Measurements from ENCODE around the gene TRPT1. TPM values are rescaled to one million over a fixed set of nuclear protein-coding genes. Genes with fewer than 3 reads are reported as not detected.

Gene TRPT1
- total and polyA plus RNA-seq, 9 of the 15 experiments (the other 6 are each of a cell fraction or from before 2014, with no cell fraction given): 4.6 to 41.7 (median 23.1) TPM

GRCh38 chr11:64224891-64225607 is 937 bp downstream of the TRPT1 start:
- CTCF ChIA-PET (ENCODE audit: low intra/inter-chr PET ratio): no interaction called here
- Histone ChIP-seq H3K27me3 (ENCODE audit: control insufficient read depth in 2 of 2, insufficient read depth in 2 of 2, low read length in 2 of 2) (no peaks in the 10 kb centered on the region), H3K9me1 (ENCODE audit: control insufficient read depth, insufficient read depth, low read length) (peaks cover 5% of the 10 kb centered on the region), H3K4me1 (replicated peaks in 1 of 2; ENCODE audit: control insufficient read depth in 2 of 2, insufficient read depth in 2 of 2, low read length in 2 of 2) (peaks cover 8 to 69% of the 10 kb centered on the region in 2 experiments; a peak in 4 of 5 replicates), H3K79me2 (ENCODE audit: control insufficient read depth, insufficient read depth, low read length) (peaks cover 34% of the 10 kb centered on the region), H3K4me2 (ENCODE audit: insufficient read depth, low read length) (peak overlapping the region; percentile 83), H3K27ac (ENCODE audit: extremely low read depth, low read depth, low read length) (peak overlapping the region; percentile 93), H3K9ac (ENCODE audit: insufficient read depth in 1 of 2, low read depth in 2 of 2, low read length in 2 of 2) (peak overlapping the region; percentile 79 to 99), H4K20me1 (replicated peaks; ENCODE audit: control insufficient read depth, insufficient read depth, low read length) (no peaks in the 10 kb centered on the region), H3K9me3 (replicated peaks; ENCODE audit: control insufficient read depth, insufficient read depth, low read depth, low read length) (no peaks in the 10 kb centered on the region), H3K36me3 (ENCODE audit: control insufficient read depth, insufficient read depth, low read length) (peaks cover 52% of the 10 kb centered on the region; the same call in 2 of the 3 replicates), H3K4me3 (peak overlapping the region; percentile 64), H2AFZ (ENCODE audit: low read depth, low read length) (0 out of 2 replicates have a peak overlapping the region, but pooled peaks have one; percentile 93)
- no TSS peak for BruUV-seq (replicated peaks)
- ATAC-seq (peak; percentile 13), DNase-seq (ENCODE audit: extremely low read depth in 1 of 4, low spot score in 3 of 4) (peak in 2 of 4 experiments; percentile 27 to 46), FAIRE-seq (peak; percentile 15)
- in situ Hi-C loops (cut with MboI) (no loop called here), intact Hi-C loops (cut with micrococcal nuclease) (no loop called here)
- POLR2A ChIA-PET: interaction anchor here (0.8 to 6.3 kb wide), 4 partner anchors 10 to 17 kb away, joined by 3 to 77 read pairs (median 8); partner anchors contain the start of gene FERMT3
- WGBS (ENCODE audit: insufficient coverage, low coverage, missing lambda C conversion rate): 53% methylated on average over 20 of the region's 22 CpGs
- TF ChIP-seq CCNT2 (IDR thresholded peaks at IDR 0.05; ENCODE audit: borderline replicate concordance, extremely low read depth, insufficient read length, low read depth, low read length) (peak; percentile 19), RBM17 (IDR thresholded peaks at IDR 0.05; ENCODE audit: borderline replicate concordance, low read depth, low read length) (no peak), HNRNPLL (IDR thresholded peaks at IDR 0.05; ENCODE audit: low read depth, low read length, poor library complexity, severe bottlenecking) (peak; percentile 9), SIRT6 (IDR thresholded peaks at IDR 0.05; ENCODE audit: low read depth, low read length) (no peak), ETV6 (IDR thresholded peaks at IDR 0.05; ENCODE audit: borderline replicate concordance in 1 of 2, low read depth in 2 of 2, low read length in 1 of 2) (no peak), ETV6 (CRISPR knock-in tag; IDR thresholded peaks at IDR 0.05; ENCODE audit: borderline replicate concordance) (no peak), DEAF1 (CRISPR knock-in tag; IDR thresholded peaks at IDR 0.05) (no peak), MAZ (CRISPR knock-in tag; conservative IDR thresholded peaks at IDR 0.05 in 1 of 2, IDR thresholded peaks at IDR 0.05 in 1 of 2) (0 out of 4 replicates have a peak, but pooled peaks of 1 of the 2 experiments have one; percentile 15), POLR2G (IDR thresholded peaks at IDR 0.05; ENCODE audit: low read depth, low read length) (peak; percentile 70), ZNF76 (CRISPR knock-in tag; IDR thresholded peaks at IDR 0.05; ENCODE audit: borderline replicate concordance) (no peak), CTCF (IDR thresholded peaks at IDR 0.05 in 2 of 3, conservative IDR thresholded peaks at IDR 0.05 in 1 of 3; ENCODE audit: insufficient read depth in 2 of 3, low read depth in 1 of 3, low read length in 3 of 3) (0 out of 6 replicates have a peak, but pooled peaks of 1 of the 3 experiments have one; percentile 3), SPI1 (IDR thresholded peaks at IDR 0.05; ENCODE audit: borderline replicate concordance, low read depth, low read length) (peak; percentile 74), KLF1 (tag; IDR thresholded peaks at IDR 0.05) (no peak), SNRNP70 (optimal IDR thresholded peaks at IDR 0.05; ENCODE audit: low read depth, low read length) (peak; percentile 79), BRF2 (IDR thresholded peaks at IDR 0.05; ENCODE audit: borderline replicate concordance, insufficient read depth, insufficient read length) (no peak)
